Activated T-cell treated with anti-CD3 and anti-CD28 coated beads, Interleukin-2, amount 50 U/mL, for 24 hours (primary cell): ENCODE data around the gene DMD.

Source experiments
- DNase-seq: peaks from one replicate; pipeline ENCODE4 v3.0.0-alpha.2; 2020
- H3K27ac Mint-ChIP-seq: 2 replicates; pipeline ENCODE4 v1.8.0; 2020; ENCODE audit warnings: mild to moderate bottlenecking, mixed read lengths
- H3K27me3 Mint-ChIP-seq: 2 replicates; pipeline ENCODE4 v1.8.0; 2020; ENCODE audit warnings: mixed read lengths
- H3K36me3 Mint-ChIP-seq: 2 replicates; pipeline ENCODE4 v1.8.0; 2020; ENCODE audit warnings: low read depth, mixed read lengths
- H3K4me1 Mint-ChIP-seq: 2 replicates; pipeline ENCODE4 v1.8.0; 2020; ENCODE audit warnings: low read depth, mixed read lengths
- H3K4me3 Mint-ChIP-seq: 2 replicates; pipeline ENCODE4 v1.8.0; 2020; ENCODE audit warnings: mild to moderate bottlenecking, moderate library complexity, mixed read lengths
- H3K9me3 Mint-ChIP-seq: 2 replicates; pipeline ENCODE4 v1.8.0; 2020; ENCODE audit warnings: mixed read lengths

Gene DMD

GRCh38 chrX:31333165-31333831 lies 1878.1 kb downstream of the DMD start:
- H3K36me3 Mint-ChIP-seq, result no peaks in the 10 kb centered on the region
- no peak overlapping the region for H3K27ac Mint-ChIP-seq
- no peak for DNase-seq
- H3K27me3 Mint-ChIP-seq, result peaks cover 32% of the 10 kb centered on the region
- H3K4me1 Mint-ChIP-seq, result no peaks in the 10 kb centered on the region
- no peaks in the 10 kb centered on the region for H3K9me3 Mint-ChIP-seq
- H3K4me3 Mint-ChIP-seq, result no peak overlapping the region

DNA sequence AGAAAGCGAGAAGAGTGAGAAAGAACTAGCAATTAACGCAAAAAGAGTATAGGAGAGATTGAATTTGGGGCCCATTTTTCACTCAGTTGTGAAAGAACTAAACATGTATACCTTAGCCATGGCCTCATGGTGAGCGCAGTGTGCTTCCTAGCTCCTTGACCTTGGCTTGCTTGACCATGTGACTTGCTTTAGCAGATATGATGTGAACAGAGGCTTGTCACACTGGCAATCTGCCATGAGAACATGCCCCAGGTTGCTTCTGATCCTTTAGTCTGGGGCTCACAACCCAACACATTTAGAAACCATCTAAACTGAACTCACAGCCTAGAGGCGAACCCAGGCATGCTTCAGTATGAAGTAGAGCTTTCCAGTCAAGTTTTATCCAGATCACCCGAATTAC lies 1879.4 kb downstream of the DMD start:
- no peak overlapping the region for H3K4me3 Mint-ChIP-seq
- DNase-seq, result no peak
- H3K9me3 Mint-ChIP-seq, result no peaks in the 10 kb centered on the region
- H3K27me3 Mint-ChIP-seq, result peaks cover 30% of the 10 kb centered on the region
- no peaks in the 10 kb centered on the region for H3K4me1 Mint-ChIP-seq
- no peak overlapping the region for H3K27ac Mint-ChIP-seq
- H3K36me3 Mint-ChIP-seq, result no peaks in the 10 kb centered on the region

DNA sequence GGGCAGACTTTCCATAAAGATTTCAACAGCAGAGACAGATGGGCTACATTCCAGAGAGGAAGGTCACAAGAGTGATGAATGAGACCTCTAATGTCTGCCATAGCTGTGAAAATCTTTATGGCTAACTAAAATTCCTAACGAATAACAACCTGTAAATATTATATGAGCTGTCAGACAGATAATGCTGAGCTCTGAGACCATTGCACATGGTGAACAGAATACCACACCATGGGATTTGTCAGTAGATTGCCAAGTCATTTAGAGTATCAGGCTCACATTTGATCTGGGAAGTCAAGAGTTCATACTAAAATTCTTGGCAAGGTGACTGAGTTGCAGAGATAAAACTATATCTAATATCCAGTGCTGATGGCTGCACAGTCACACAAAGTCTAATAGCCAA lies 1880.3 kb downstream of the DMD start:
- Mint-ChIP-seq H3K36me3 (no peaks in the 10 kb centered on the region), H3K4me1 (no peaks in the 10 kb centered on the region), H3K27ac (no peak overlapping the region), H3K4me3 (no peak overlapping the region), H3K9me3 (no peaks in the 10 kb centered on the region), H3K27me3 (peaks cover 34% of the 10 kb centered on the region)
- DNase-seq, result no peak

GRCh38 chrX:31329298-31329697 lies 1882.1 kb downstream of the DMD start:
- H3K27ac Mint-ChIP-seq, result no peak overlapping the region
- H3K27me3 Mint-ChIP-seq, result peaks cover 30% of the 10 kb centered on the region
- H3K4me1 Mint-ChIP-seq, result no peaks in the 10 kb centered on the region
- DNase-seq, result no peak
- no peak overlapping the region for H3K4me3 Mint-ChIP-seq
- no peaks in the 10 kb centered on the region for H3K36me3 Mint-ChIP-seq
- no peaks in the 10 kb centered on the region for H3K9me3 Mint-ChIP-seq

GRCh38 chrX:31323658-31324057 lies 1887.7 kb downstream of the DMD start:
- no peaks in the 10 kb centered on the region for H3K4me1 Mint-ChIP-seq

DNA sequence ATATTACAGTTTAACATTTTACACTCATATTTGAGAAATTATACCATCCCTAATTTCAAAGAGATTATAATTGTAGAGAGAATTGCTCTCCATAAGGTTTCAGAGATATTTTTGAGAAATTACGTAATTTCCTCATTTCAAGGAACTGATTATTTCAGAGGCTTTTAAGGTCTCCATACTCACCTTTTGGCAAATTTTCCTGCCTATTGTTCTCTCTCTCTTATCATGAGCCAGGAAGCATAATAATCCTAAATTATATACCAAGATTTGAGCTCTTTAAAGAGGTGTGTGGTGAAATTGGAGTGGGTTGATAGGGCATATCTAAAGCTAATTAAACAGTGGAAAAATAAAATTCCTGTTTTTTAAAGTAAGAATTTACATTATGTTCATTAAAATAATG lies 1890.6 kb downstream of the DMD start:
- H3K27ac Mint-ChIP-seq, result no peak overlapping the region
- no peaks in the 10 kb centered on the region for H3K9me3 Mint-ChIP-seq

More at GRCh38 chrX:31323658-31324057, 1887.7 kb downstream of the DMD start:
- no peaks in the 10 kb centered on the region for H3K9me3 Mint-ChIP-seq
- no peak overlapping the region for H3K4me3 Mint-ChIP-seq
- H3K27me3 Mint-ChIP-seq, result peaks cover 30% of the 10 kb centered on the region
- no peaks in the 10 kb centered on the region for H3K36me3 Mint-ChIP-seq
- H3K27ac Mint-ChIP-seq, result no peak overlapping the region
- DNase-seq, result no peak

GRCh38 chrX:31319586-31319985 lies 1891.8 kb downstream of the DMD start:
- no peaks in the 10 kb centered on the region for H3K36me3 Mint-ChIP-seq

More for the DNA sequence above, 1890.6 kb downstream of the DMD start:
- DNase-seq, result no peak
- H3K36me3 Mint-ChIP-seq, result no peaks in the 10 kb centered on the region
- H3K27me3 Mint-ChIP-seq, result peaks cover 26% of the 10 kb centered on the region
- H3K4me3 Mint-ChIP-seq, result no peak overlapping the region
- no peaks in the 10 kb centered on the region for H3K4me1 Mint-ChIP-seq

GRCh38 chrX:31318866-31319265 lies 1892.5 kb downstream of the DMD start:
- H3K9me3 Mint-ChIP-seq, result no peaks in the 10 kb centered on the region
- H3K4me3 Mint-ChIP-seq, result no peak overlapping the region
- H3K4me1 Mint-ChIP-seq, result no peaks in the 10 kb centered on the region
- DNase-seq, result no peak
- H3K27ac Mint-ChIP-seq, result no peak overlapping the region
- H3K27me3 Mint-ChIP-seq, result peaks cover 18% of the 10 kb centered on the region
- no peaks in the 10 kb centered on the region for H3K36me3 Mint-ChIP-seq

More at GRCh38 chrX:31319586-31319985, 1891.8 kb downstream of the DMD start:
- Mint-ChIP-seq H3K9me3 (no peaks in the 10 kb centered on the region), H3K27ac (no peak overlapping the region), H3K4me1 (no peaks in the 10 kb centered on the region), H3K4me3 (no peak overlapping the region), H3K27me3 (peaks cover 20% of the 10 kb centered on the region)
- DNase-seq, result no peak

GRCh38 chrX:31316340-31316991 lies 1894.9 kb downstream of the DMD start:
- Mint-ChIP-seq H3K4me1 (no peaks in the 10 kb centered on the region), H3K9me3 (peaks cover 3% of the 10 kb centered on the region), H3K36me3 (no peaks in the 10 kb centered on the region), H3K27me3 (peaks cover 25% of the 10 kb centered on the region), H3K4me3 (no peak overlapping the region), H3K27ac (no peak overlapping the region)
- no peak for DNase-seq

GRCh38 chrX:31314921-31315320 lies 1896.4 kb downstream of the DMD start:
- H3K27me3 Mint-ChIP-seq, result peaks cover 27% of the 10 kb centered on the region
- peaks cover 3% of the 10 kb centered on the region for H3K9me3 Mint-ChIP-seq
- DNase-seq, result no peak
- H3K4me3 Mint-ChIP-seq, result no peak overlapping the region
- no peaks in the 10 kb centered on the region for H3K36me3 Mint-ChIP-seq
- no peaks in the 10 kb centered on the region for H3K4me1 Mint-ChIP-seq
- no peak overlapping the region for H3K27ac Mint-ChIP-seq

DNA sequence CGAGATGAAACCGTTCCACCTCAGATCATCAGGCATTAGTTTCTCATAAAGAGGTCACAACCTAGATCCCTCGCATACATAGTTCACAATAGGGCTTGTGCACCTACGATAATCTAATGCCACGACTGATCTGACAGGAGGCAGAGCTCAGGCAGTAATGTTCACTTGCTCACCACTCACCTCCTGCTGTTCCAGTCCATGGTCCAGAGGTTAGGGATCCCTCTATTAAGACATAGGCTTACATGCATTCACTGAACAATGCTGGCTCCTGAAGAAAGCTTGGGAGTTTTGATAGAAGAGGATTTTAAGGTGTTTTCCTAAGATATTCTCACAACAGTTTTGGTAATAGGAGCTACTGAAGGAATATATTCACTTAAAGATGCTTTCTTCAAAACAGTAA lies 1903.4 kb downstream of the DMD start:
- DNase-seq, result no peak
- H3K27me3 Mint-ChIP-seq, result peaks cover 32% of the 10 kb centered on the region
- H3K4me3 Mint-ChIP-seq, result no peak overlapping the region
- H3K4me1 Mint-ChIP-seq, result no peaks in the 10 kb centered on the region
- H3K9me3 Mint-ChIP-seq, result peaks cover 3% of the 10 kb centered on the region
- H3K27ac Mint-ChIP-seq, result no peak overlapping the region
- H3K36me3 Mint-ChIP-seq, result no peaks in the 10 kb centered on the region

GRCh38 chrX:31302573-31303075 lies 1908.7 kb downstream of the DMD start:
- H3K9me3 Mint-ChIP-seq, result peaks cover 8% of the 10 kb centered on the region
- H3K4me3 Mint-ChIP-seq, result no peak overlapping the region

DNA sequence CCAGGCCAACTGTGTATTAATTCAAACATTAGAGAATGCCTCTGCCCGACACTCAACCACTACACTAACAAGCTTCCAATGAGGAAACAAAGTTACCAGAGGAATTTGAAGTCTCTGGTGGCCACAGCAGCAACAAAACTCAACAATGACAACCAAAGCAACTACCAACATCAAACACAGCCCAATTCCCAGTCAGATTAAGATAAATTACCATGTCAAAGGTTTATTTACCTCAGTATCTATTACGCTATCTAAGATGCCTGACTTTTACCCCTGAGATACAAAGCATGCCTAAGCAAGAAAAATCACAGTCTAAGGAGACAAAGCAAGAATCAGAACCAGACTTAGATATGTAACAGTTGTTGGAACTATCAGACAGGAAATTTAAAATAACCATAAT lies 1909.4 kb downstream of the DMD start:
- H3K27me3 Mint-ChIP-seq, result peaks cover 38% of the 10 kb centered on the region
- H3K4me1 Mint-ChIP-seq, result no peaks in the 10 kb centered on the region
- no peaks in the 10 kb centered on the region for H3K36me3 Mint-ChIP-seq
- H3K4me3 Mint-ChIP-seq, result no peak overlapping the region
- no peak for DNase-seq
- peaks cover 8% of the 10 kb centered on the region for H3K9me3 Mint-ChIP-seq
- no peak overlapping the region for H3K27ac Mint-ChIP-seq

More at GRCh38 chrX:31302573-31303075, 1908.7 kb downstream of the DMD start:
- peaks cover 42% of the 10 kb centered on the region for H3K27me3 Mint-ChIP-seq
- H3K36me3 Mint-ChIP-seq, result no peaks in the 10 kb centered on the region
- no peaks in the 10 kb centered on the region for H3K4me1 Mint-ChIP-seq
- H3K27ac Mint-ChIP-seq, result no peak overlapping the region
- DNase-seq, result no peak

DNA sequence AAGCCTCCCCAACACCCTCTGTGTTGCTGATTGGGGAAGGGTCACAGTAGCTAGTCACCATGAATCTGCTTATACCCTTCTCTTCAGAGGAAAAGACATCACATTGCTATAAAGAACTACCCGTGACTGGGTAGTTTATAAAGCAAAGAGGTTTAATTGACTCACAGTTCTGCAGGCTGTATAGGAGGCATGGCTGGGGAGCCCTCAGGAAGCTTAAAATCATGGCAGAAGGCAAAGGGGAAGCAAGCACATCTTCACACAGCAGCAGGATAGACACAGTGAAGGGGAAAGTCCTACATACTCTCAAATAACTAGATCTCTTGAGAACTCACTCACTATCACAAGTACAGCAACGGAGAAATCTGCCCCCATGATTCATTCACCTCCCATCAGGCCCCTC lies 1910.1 kb downstream of the DMD start:
- H3K4me1 Mint-ChIP-seq, result no peaks in the 10 kb centered on the region
- no peak overlapping the region for H3K27ac Mint-ChIP-seq
- H3K9me3 Mint-ChIP-seq, result peaks cover 8% of the 10 kb centered on the region
- H3K36me3 Mint-ChIP-seq, result no peaks in the 10 kb centered on the region
- no peak overlapping the region for H3K4me3 Mint-ChIP-seq
- H3K27me3 Mint-ChIP-seq, result peaks cover 38% of the 10 kb centered on the region
- DNase-seq, result no peak

DNA sequence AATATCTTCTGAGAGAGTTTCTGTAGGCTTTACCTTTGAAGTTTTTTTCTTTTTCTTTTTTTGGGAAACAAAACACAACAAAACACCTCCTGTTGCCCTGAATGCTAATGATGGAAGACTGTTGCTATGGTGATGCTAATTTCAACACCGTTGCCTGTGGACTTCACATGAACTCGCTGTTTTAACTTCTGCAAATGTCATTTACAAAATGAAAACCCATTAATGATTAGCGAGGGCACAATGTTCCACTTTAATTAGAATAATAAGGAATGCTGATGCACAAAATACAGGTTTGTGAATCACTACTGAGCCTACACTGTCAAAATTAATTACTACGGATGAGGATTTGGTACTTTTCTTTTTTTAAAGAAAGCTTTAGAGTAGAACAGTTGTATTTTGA lies 1912.4 kb downstream of the DMD start:
- no peak for DNase-seq
- no peaks in the 10 kb centered on the region for H3K4me1 Mint-ChIP-seq
- H3K27me3 Mint-ChIP-seq, result peaks cover 30% of the 10 kb centered on the region
- no peak overlapping the region for H3K27ac Mint-ChIP-seq
- H3K9me3 Mint-ChIP-seq, result peaks cover 8% of the 10 kb centered on the region
- H3K4me3 Mint-ChIP-seq, result no peak overlapping the region
- no peaks in the 10 kb centered on the region for H3K36me3 Mint-ChIP-seq
